ENCODE data around the gene ZNF687. TPM values are rescaled to one million over a fixed set of nuclear protein-coding genes. Genes with fewer than 3 reads are reported as not detected.

ZNF687 gene
- total and polyA plus RNA-seq, 4 donors: 9.6 to 24.9 (median 16.9) TPM

Small RNA genes lying within 50 kb of the gene (small RNA-seq; reads per million reads assigned to genes)
- gene RN7SL444P (ENCODE audit: low replicate concordance): 0.65 reads per million, percentile 66 among the genes with 10 or more reads in this experiment

Other genes starting within 250 kb of the ZNF687 start
- gene BNIPL, start 245.7 kb upstream of the ZNF687 start, total RNA-seq: under 1 TPM; 0.20 to 0.83 TPM
- gene BNIPL, start 245.7 kb upstream of the ZNF687 start, polyA plus RNA-seq (ENCODE audit: insufficient read length in 2 of 2): under 1 TPM; 0.73 to 0.93 TPM
- 10 to 100 TPM in 1 of 2 donors, 1 to 10 TPM in 1; 4.1 to 11.0 TPM for gene C1orf56, start 234.5 kb upstream of the ZNF687 start, total RNA-seq
- gene C1orf56, start 234.5 kb upstream of the ZNF687 start, polyA plus RNA-seq (ENCODE audit: insufficient read length in 2 of 2): 10 to 100 TPM; 13.7 to 16.9 TPM
- gene CDC42SE1, start 222.7 kb upstream of the ZNF687 start, total RNA-seq: 10 to 100 TPM; 59.0 to 73.8 TPM
- gene CDC42SE1, start 222.7 kb upstream of the ZNF687 start, polyA plus RNA-seq (ENCODE audit: insufficient read length in 2 of 2): 10 to 100 TPM; 86.3 to 89.8 TPM
- gene MLLT11, start 221.9 kb upstream of the ZNF687 start, total RNA-seq: 10 to 100 TPM; 34.2 to 54.3 TPM
- gene MLLT11, start 221.9 kb upstream of the ZNF687 start, polyA plus RNA-seq (ENCODE audit: insufficient read length in 2 of 2): 100 to 1,000 TPM; 182 to 203 TPM
- 10 to 100 TPM; 18.0 to 18.1 TPM for gene GABPB2, start 211.5 kb upstream of the ZNF687 start, total RNA-seq
- gene GABPB2, start 211.5 kb upstream of the ZNF687 start, polyA plus RNA-seq (ENCODE audit: insufficient read length in 2 of 2): 1 to 10 TPM; 6.2 to 9.3 TPM
- gene SEMA6C, start 135.7 kb upstream of the ZNF687 start, total RNA-seq: 10 to 100 TPM; 10.2 to 16.4 TPM
- gene SEMA6C, start 135.7 kb upstream of the ZNF687 start, polyA plus RNA-seq (ENCODE audit: insufficient read length in 2 of 2): 10 to 100 TPM; 34.6 to 47.8 TPM
- gene TNFAIP8L2, start 125.7 kb upstream of the ZNF687 start, total RNA-seq: 1 to 10 TPM; 4.5 to 5.5 TPM
- 1 to 10 TPM; 3.2 to 3.9 TPM for gene TNFAIP8L2, start 125.7 kb upstream of the ZNF687 start, polyA plus RNA-seq (ENCODE audit: insufficient read length in 2 of 2)
- gene LYSMD1, start 116.4 kb upstream of the ZNF687 start, total RNA-seq: 10 to 100 TPM; 12.9 to 19.1 TPM
- gene LYSMD1, start 116.4 kb upstream of the ZNF687 start, polyA plus RNA-seq (ENCODE audit: insufficient read length in 2 of 2): 10 to 100 TPM; 17.9 to 18.7 TPM
- gene SCNM1, start 116.2 kb upstream of the ZNF687 start, total RNA-seq: 10 to 100 TPM; 26.1 to 59.3 TPM
- 10 to 100 TPM; 54.8 to 55.8 TPM for gene SCNM1, start 116.2 kb upstream of the ZNF687 start, polyA plus RNA-seq (ENCODE audit: insufficient read length in 2 of 2)
- gene TMOD4, start 106.3 kb upstream of the ZNF687 start, total RNA-seq: not detected
- gene TMOD4, start 106.3 kb upstream of the ZNF687 start, polyA plus RNA-seq (ENCODE audit: insufficient read length in 2 of 2): 1 to 10 TPM in 1 of 2 donors, not detected in 1; 1.2 TPM
- 10 to 100 TPM; 38.6 to 67.7 TPM for gene VPS72, start 92.1 kb upstream of the ZNF687 start, total RNA-seq
- 10 to 100 TPM; 91.6 to 93.0 TPM for gene VPS72, start 92.1 kb upstream of the ZNF687 start, polyA plus RNA-seq (ENCODE audit: insufficient read length in 2 of 2)
- gene PIP5K1A, start 83.7 kb upstream of the ZNF687 start, total RNA-seq: 10 to 100 TPM; 44.0 to 59.3 TPM
- 10 to 100 TPM; 34.9 to 50.9 TPM for gene PIP5K1A, start 83.7 kb upstream of the ZNF687 start, polyA plus RNA-seq (ENCODE audit: insufficient read length in 2 of 2)
- gene PSMD4, start 27.6 kb upstream of the ZNF687 start, total RNA-seq: 100 to 1,000 TPM; 108 to 211 TPM
- gene PSMD4, start 27.6 kb upstream of the ZNF687 start, polyA plus RNA-seq (ENCODE audit: insufficient read length in 2 of 2): 100 to 1,000 TPM; 178 to 181 TPM
- gene PI4KB, start 45.1 kb downstream of the ZNF687 start, total RNA-seq: 10 to 100 TPM; 37.9 to 49.6 TPM
- gene PI4KB, start 45.1 kb downstream of the ZNF687 start, polyA plus RNA-seq (ENCODE audit: insufficient read length in 2 of 2): 10 to 100 TPM; 70.3 to 79.0 TPM
- 10 to 100 TPM; 36.9 to 53.1 TPM for gene RFX5, start 65.0 kb downstream of the ZNF687 start, total RNA-seq
- gene RFX5, start 65.0 kb downstream of the ZNF687 start, polyA plus RNA-seq (ENCODE audit: insufficient read length in 2 of 2): 10 to 100 TPM; 38.0 to 45.5 TPM
- 100 to 1,000 TPM in 1 of 2 donors, 10 to 100 TPM in 1; 36.2 to 147 TPM for gene SELENBP1, start 90.4 kb downstream of the ZNF687 start, total RNA-seq
- 10 to 100 TPM; 13.6 to 40.5 TPM for gene SELENBP1, start 90.4 kb downstream of the ZNF687 start, polyA plus RNA-seq (ENCODE audit: insufficient read length in 2 of 2)
- gene PSMB4, start 117.3 kb downstream of the ZNF687 start, total RNA-seq: 100 to 1,000 TPM; 247 to 298 TPM
- 100 to 1,000 TPM; 274 to 285 TPM for gene PSMB4, start 117.3 kb downstream of the ZNF687 start, polyA plus RNA-seq (ENCODE audit: insufficient read length in 2 of 2)
- 10 to 100 TPM; 56.0 to 76.0 TPM for gene POGZ, start 177.2 kb downstream of the ZNF687 start, total RNA-seq
- 100 to 1,000 TPM in 1 of 2 donors, 10 to 100 TPM in 1; 86.3 to 102 TPM for gene POGZ, start 177.2 kb downstream of the ZNF687 start, polyA plus RNA-seq (ENCODE audit: insufficient read length in 2 of 2)
- gene CGN, start 229.1 kb downstream of the ZNF687 start, total RNA-seq: 1 to 10 TPM; 2.4 to 4.1 TPM
- 10 to 100 TPM in 1 of 2 donors, 1 to 10 TPM in 1; 6.9 to 14.1 TPM for gene CGN, start 229.1 kb downstream of the ZNF687 start, polyA plus RNA-seq (ENCODE audit: insufficient read length in 2 of 2)